Neuronal stem cell (in vitro differentiated cells): Measurements from ENCODE around the gene GDPD5.

ENCODE experiments used
- DNase-seq: peaks from one replicate; pipeline ENCODE4 v3.0.0-alpha.2; 2013; ENCODE audit warnings: low spot score
- H2AFZ ChIP-seq: one replicate; pipeline ENCODE4 v1.6.1; 2013; ENCODE audit warnings: mild to moderate bottlenecking, low read length, inconsistent platforms
- H2AK5ac ChIP-seq: 2 replicates; pipeline ENCODE4 v1.6.1; 2013; ENCODE audit warnings: low read depth, mild to moderate bottlenecking, inconsistent platforms, low read length, moderate library complexity, mixed read lengths
- H2BK120ac ChIP-seq: 2 replicates; pipeline ENCODE4 v1.6.1; 2013; ENCODE audit warnings: low read depth, mild to moderate bottlenecking, inconsistent platforms, low read length, moderate library complexity, mixed read lengths
- H2BK12ac ChIP-seq: one replicate; pipeline ENCODE4 v1.6.1; 2013; ENCODE audit warnings: low read length, inconsistent platforms
- H2BK15ac ChIP-seq: 2 replicates; pipeline ENCODE4 v1.6.1; 2013; ENCODE audit warnings: mild to moderate bottlenecking, low read length, inconsistent platforms, mixed read lengths
- H2BK5ac ChIP-seq: one replicate; pipeline ENCODE4 v1.6.1; 2013; ENCODE audit warnings: inconsistent platforms, mild to moderate bottlenecking, low read length, moderate library complexity
- H3K14ac ChIP-seq: one replicate; pipeline ENCODE4 v1.6.1; 2013; ENCODE audit warnings: low read length, inconsistent platforms
- H3K18ac ChIP-seq: 2 replicates; pipeline ENCODE4 v1.6.1; 2013; ENCODE audit warnings: low read length, inconsistent platforms
- H3K23ac ChIP-seq: 2 replicates; pipeline ENCODE4 v1.6.1; 2013; ENCODE audit warnings: low read depth, mild to moderate bottlenecking, mixed read lengths, low read length, inconsistent platforms; ENCODE audit not compliant: poor library complexity
- H3K27ac ChIP-seq: replicated peaks from 3 replicates; pipeline ENCODE4 v1.5.1; 2013; ENCODE audit warnings: low read length, inconsistent platforms
- H3K27me3 ChIP-seq, 3 experiments: 2 replicates each; pipeline ENCODE4 v1.6.1; 2013; ENCODE audit warnings: low read length in 3 of 3, mild to moderate bottlenecking in 2 of 3, inconsistent platforms in 1 of 3, low read depth in 1 of 3, mixed read lengths in 1 of 3, moderate library complexity in 1 of 3; ENCODE audit not compliant: control insufficient read depth in 3 of 3, insufficient read depth in 3 of 3
- H3K36me3 ChIP-seq, 2 donors: replicated peaks in 1 of 2; 2 replicates each; pipeline ENCODE4 v1.6.1; 2013; ENCODE audit warnings: low read length in 2 of 2; ENCODE audit not compliant: control insufficient read depth in 2 of 2, insufficient read depth in 2 of 2
- H3K4ac ChIP-seq: 2 replicates; pipeline ENCODE4 v1.6.1; 2013; ENCODE audit warnings: inconsistent platforms, mild to moderate bottlenecking, low read length, moderate library complexity
- H3K4me1 ChIP-seq, 2 donors: 1 replicate in 1 of 2; 2 replicates in 1 of 2; pipeline ENCODE4 v1.6.1; 2013; ENCODE audit warnings: low read length in 2 of 2, low read depth in 1 of 2; ENCODE audit not compliant: control insufficient read depth in 2 of 2, insufficient read depth in 1 of 2
- H3K4me2 ChIP-seq: one replicate; pipeline ENCODE4 v1.6.1; 2013; ENCODE audit warnings: mild to moderate bottlenecking, low read length, inconsistent platforms; ENCODE audit not compliant: insufficient read depth, poor library complexity, severe bottlenecking
- H3K4me3 ChIP-seq, 2 donors: 2 replicates each; pipeline ENCODE4 v1.5.1; 2013; ENCODE audit warnings: low read length in 2 of 2, mild to moderate bottlenecking in 2 of 2, inconsistent platforms in 1 of 2, moderate library complexity in 1 of 2
- H3K79me1 ChIP-seq: one replicate; pipeline ENCODE4 v1.6.1; 2013; ENCODE audit warnings: low read depth, mild to moderate bottlenecking, inconsistent platforms, low read length, moderate library complexity
- H3K9ac ChIP-seq: one replicate; pipeline ENCODE4 v1.6.1; 2013; ENCODE audit warnings: mild to moderate bottlenecking, low read depth, low read length, inconsistent platforms; ENCODE audit not compliant: poor library complexity
- H3K9me3 ChIP-seq, 2 donors: replicated peaks in 1 of 2; 2 replicates each; pipeline versions ENCODE3 to v1.6.1; 2013; ENCODE audit warnings: low read length in 2 of 2, mild to moderate bottlenecking in 2 of 2, inconsistent platforms in 1 of 2, low read depth in 1 of 2, mixed read lengths in 1 of 2, moderate library complexity in 1 of 2; ENCODE audit not compliant: control insufficient read depth in 2 of 2, insufficient read depth in 1 of 2
- H4K8ac ChIP-seq: one replicate; pipeline ENCODE4 v1.6.1; 2013; ENCODE audit warnings: low read depth, mild to moderate bottlenecking, inconsistent platforms, low read length, moderate library complexity
- H4K91ac ChIP-seq: one replicate; pipeline ENCODE4 v1.6.1; 2013; ENCODE audit warnings: low read length, low read depth, mild to moderate bottlenecking, inconsistent platforms; ENCODE audit not compliant: poor library complexity
- WGBS, 2 donors: extraction: QIAGEN DNeasy Blood & Tissue Kit; methylation state at CpG; one replicate each; pipeline ENCODE4 v1.1.7; 2013; ENCODE audit warnings: missing lambda C conversion rate in 2 of 2, mixed read lengths in 1 of 2; ENCODE audit not compliant: insufficient read length in 2 of 2, insufficient replicate concordance in 1 of 2; ENCODE audit errors: extremely low coverage in 2 of 2; 5-methylcytosine and 5-hydroxymethylcytosine counted together

The GDPD5 gene

GRCh38 chr11:75565916-75566762 is 40.4 kb upstream of the GDPD5 start:
- H3K36me3 ChIP-seq = peaks cover 43 to 77% of the 10 kb centered on the region in 2 donors
- H2AFZ ChIP-seq = no peak overlapping the region
- H2BK15ac ChIP-seq = no peak overlapping the region
- peak overlapping the region; percentile 78 for H2BK12ac ChIP-seq
- peak overlapping the region; percentile 28 for H2BK120ac ChIP-seq
- no peak for DNase-seq
- H2AK5ac ChIP-seq = peak overlapping the region; percentile 72
- H3K27ac ChIP-seq = peak overlapping the region; percentile 55
- peak overlapping the region; percentile 8 for H4K91ac ChIP-seq
- H3K4me2 ChIP-seq = no peak overlapping the region
- H3K23ac ChIP-seq = peak overlapping the region; percentile 44
- peak overlapping the region; percentile 6 for H3K4ac ChIP-seq
- no peaks in the 10 kb centered on the region for H3K27me3 ChIP-seq
- H4K8ac ChIP-seq = no peak overlapping the region
- H3K79me1 ChIP-seq = peaks cover 10% of the 10 kb centered on the region
- H3K9ac ChIP-seq = peak overlapping the region; percentile 45
- peak overlapping the region; percentile 79 for H3K18ac ChIP-seq
- no peak overlapping the region for H3K14ac ChIP-seq
- no CpG with 5 or more reads among the region's 43 CpGs for WGBS, 2 donors
- H3K4me1 ChIP-seq = peaks cover 29 to 30% of the 10 kb centered on the region in 2 donors
- no peaks in the 10 kb centered on the region for H3K9me3 ChIP-seq
- peak overlapping the region; percentile 88 for H2BK5ac ChIP-seq
- no peak overlapping the region for H3K4me3 ChIP-seq

GRCh38 chr11:75565221-75565814 is 39.6 kb upstream of the GDPD5 start:
- Histone ChIP-seq H2AFZ (no peak overlapping the region), H3K14ac (no peak overlapping the region), H3K27me3 (no peaks in the 10 kb centered on the region), H3K4ac (no peak overlapping the region), H4K91ac (no peak overlapping the region), H3K27ac (peak overlapping the region; percentile 58), H3K4me3 (no peak overlapping the region), H4K8ac (no peak overlapping the region), H3K9ac (no peak overlapping the region), H2AK5ac (peak overlapping the region; percentile 16), H2BK5ac (peak overlapping the region; percentile 45), H2BK15ac (no peak overlapping the region), H3K23ac (no peak overlapping the region), H3K9me3 (no peaks in the 10 kb centered on the region), H3K36me3 (peaks cover 36 to 69% of the 10 kb centered on the region in 2 donors), H3K79me1 (peaks cover 10% of the 10 kb centered on the region), H3K4me1 (peaks cover 32% of the 10 kb centered on the region in 2 donors), H3K4me2 (peak overlapping the region; percentile 15), H3K18ac (peak overlapping the region; percentile 49), H2BK120ac (no peak overlapping the region), H2BK12ac (no peak overlapping the region)
- no CpG with 5 or more reads among the region's 5 CpGs for WGBS, 2 donors
- DNase-seq = no peak

- no peak overlapping the region for H2BK12ac ChIP-seq
- peak; percentile 71 for DNase-seq
- H3K18ac ChIP-seq = peak overlapping the region; percentile 96
- H3K27me3 ChIP-seq = no peaks in the 10 kb centered on the region
- peak overlapping the region; percentile 99 for H3K27ac ChIP-seq
- peak overlapping the region; percentile 71 for H2BK5ac ChIP-seq
- peaks cover 39 to 43% of the 10 kb centered on the region in 2 donors for H3K4me1 ChIP-seq
- H3K79me1 ChIP-seq = peaks cover 9% of the 10 kb centered on the region
- no peak overlapping the region for H3K23ac ChIP-seq
- H4K91ac ChIP-seq = peak overlapping the region; percentile 34
- peaks cover 28 to 56% of the 10 kb centered on the region in 2 donors for H3K36me3 ChIP-seq
- H2AK5ac ChIP-seq = peak overlapping the region; percentile 26
- H4K8ac ChIP-seq = no peak overlapping the region
- no peak overlapping the region for H2AFZ ChIP-seq
- H3K4me2 ChIP-seq = peak overlapping the region; percentile 73
- H3K4me3 ChIP-seq = peak overlapping the region; percentile 74 to 94
- peak overlapping the region; percentile 80 for H3K9ac ChIP-seq
- no peak overlapping the region for H3K14ac ChIP-seq
- peak overlapping the region; percentile 35 for H2BK120ac ChIP-seq
- WGBS, 2 donors = no CpG with 5 or more reads among the region's 9 CpGs
- H3K9me3 ChIP-seq = no peaks in the 10 kb centered on the region
- H2BK15ac ChIP-seq = peak overlapping the region; percentile 16
- peak overlapping the region; percentile 15 for H3K4ac ChIP-seq
These were observed 38.3 kb upstream of the GDPD5 start for GRCh38 chr11:75563978-75564552.
